IgD-negative memory B cell (primary cell): ENCODE measurements around the gene SPACA7. TPM values are rescaled to one million over a fixed set of nuclear protein-coding genes. Genes with fewer than 3 reads are reported as not detected.

Source experiments
- H3K27ac Mint-ChIP-seq, 3 donors: one replicate each; pipeline ENCODE4 v1.8.0; 2020 to 2022; ENCODE audit warnings: mild to moderate bottlenecking in 3 of 3, mixed read lengths in 3 of 3, moderate library complexity in 1 of 3
- H3K27me3 Mint-ChIP-seq: one replicate; pipeline ENCODE4 v1.8.0; 2021; ENCODE audit warnings: mixed read lengths
- H3K36me3 Mint-ChIP-seq: one replicate; pipeline ENCODE4 v1.8.0; 2020; ENCODE audit warnings: mild to moderate bottlenecking, mixed read lengths
- H3K4me1 Mint-ChIP-seq, 3 donors: one replicate each; pipeline ENCODE4 v1.8.0; 2020 to 2022; ENCODE audit warnings: mixed read lengths in 3 of 3, mild to moderate bottlenecking in 1 of 3
- H3K4me3 Mint-ChIP-seq, 4 donors: one replicate each; pipeline ENCODE4 v1.8.0; 2020 to 2022; ENCODE audit warnings: mild to moderate bottlenecking in 4 of 4, mixed read lengths in 4 of 4, moderate library complexity in 3 of 4
- H3K9me3 Mint-ChIP-seq, 3 donors: one replicate each; pipeline ENCODE4 v1.8.0; 2020 to 2021; ENCODE audit warnings: mixed read lengths in 3 of 3, mild to moderate bottlenecking in 1 of 3
- polyA plus RNA-seq: library from polyadenylated mRNA; unstranded; fragments of 300-500 nt; fragmentation: Illumina TruSeq; gene quantifications from one replicate; pipeline ENCODE4 v1.2.3, GENCODE V29; 2021

SPACA7 gene
- polyA plus RNA-seq, 1 donor from 2014 or later: not detected

DNA sequence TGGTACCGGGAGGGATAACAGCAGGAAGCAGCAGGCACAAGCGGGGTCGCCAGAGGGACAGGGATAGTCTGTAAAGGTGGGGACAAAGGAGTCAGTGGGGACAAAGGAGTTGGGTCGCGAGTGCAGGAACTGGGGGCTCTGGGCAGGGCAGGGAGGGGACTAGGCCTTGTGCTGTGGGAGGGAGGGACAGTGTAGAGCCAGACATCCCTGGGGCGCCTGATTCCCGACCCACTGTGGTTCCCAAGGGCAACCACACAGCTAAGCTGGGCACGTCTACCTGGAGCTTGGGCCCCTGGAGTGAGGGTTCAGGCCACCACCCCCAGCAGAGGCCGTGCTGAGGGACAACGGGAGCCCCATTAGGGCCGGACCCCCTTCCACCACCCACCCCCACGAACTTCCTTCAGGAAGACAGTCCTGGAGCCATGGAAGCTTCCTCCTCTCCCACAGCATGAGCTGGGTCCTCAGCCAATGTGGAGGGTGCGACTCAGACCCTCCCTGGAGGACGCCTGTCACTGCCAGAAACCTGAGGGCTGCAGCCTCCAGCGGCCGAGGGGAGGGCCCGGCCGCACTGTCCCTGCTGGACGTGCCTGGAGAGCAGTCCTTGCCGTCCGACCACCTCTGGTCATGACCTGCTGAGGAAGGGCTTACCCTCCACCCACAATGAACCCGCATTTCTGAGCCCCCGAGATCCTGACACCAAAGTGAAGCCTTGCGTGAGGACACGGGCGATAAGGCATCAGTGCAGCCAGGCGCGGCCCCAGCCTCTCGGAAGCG lies 77.9 kb downstream of the SPACA7 start:
- H3K36me3 Mint-ChIP-seq: no peaks in the 10 kb centered on the region
- H3K27ac Mint-ChIP-seq: no peak overlapping the region
- peaks cover 3 to 5% (median 5%) of the 10 kb centered on the region in 3 donors for H3K9me3 Mint-ChIP-seq
- no peak overlapping the region for H3K4me3 Mint-ChIP-seq
- H3K27me3 Mint-ChIP-seq: peaks cover 4% of the 10 kb centered on the region
- no peaks in the 10 kb centered on the region for H3K4me1 Mint-ChIP-seq

DNA sequence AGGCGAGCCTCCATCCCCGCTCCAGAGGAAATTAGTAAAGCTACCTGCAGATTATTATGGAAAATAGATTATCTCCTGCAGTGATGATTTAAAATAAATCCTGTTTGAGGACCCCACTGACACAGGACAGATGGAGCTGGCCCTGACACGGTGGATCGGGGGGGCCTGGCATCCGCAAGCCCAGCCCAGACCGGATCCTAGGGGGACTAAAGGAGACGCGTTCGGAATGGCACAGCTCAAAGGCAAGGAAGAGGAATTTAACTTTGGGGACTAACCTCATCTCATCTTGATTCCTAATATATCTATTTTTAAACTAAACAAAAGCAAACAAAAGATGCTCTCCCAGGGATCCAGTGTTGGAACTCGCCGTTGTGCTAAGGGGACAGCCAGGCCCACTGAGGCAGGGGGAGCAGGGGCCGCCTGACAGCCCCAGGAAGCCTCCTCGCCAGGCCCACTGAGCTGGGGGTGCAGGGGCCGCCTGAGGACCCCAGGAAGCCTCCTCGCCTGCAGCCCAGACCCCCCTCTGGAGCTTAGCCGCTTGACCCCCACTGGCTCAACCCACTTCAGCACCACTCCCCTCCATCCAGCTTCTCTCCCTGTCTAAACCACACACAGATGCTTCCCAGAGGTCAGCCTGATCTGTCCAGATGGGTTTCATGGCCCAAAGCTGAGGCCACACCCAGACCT lies 78.6 kb downstream of the SPACA7 start:
- peaks cover 6 to 11% (median 10%) of the 10 kb centered on the region in 3 donors for H3K9me3 Mint-ChIP-seq
- no peak overlapping the region for H3K4me3 Mint-ChIP-seq
- H3K36me3 Mint-ChIP-seq: no peaks in the 10 kb centered on the region
- no peak overlapping the region for H3K27ac Mint-ChIP-seq
- H3K4me1 Mint-ChIP-seq: no peaks in the 10 kb centered on the region
- H3K27me3 Mint-ChIP-seq: peaks cover 4% of the 10 kb centered on the region

DNA sequence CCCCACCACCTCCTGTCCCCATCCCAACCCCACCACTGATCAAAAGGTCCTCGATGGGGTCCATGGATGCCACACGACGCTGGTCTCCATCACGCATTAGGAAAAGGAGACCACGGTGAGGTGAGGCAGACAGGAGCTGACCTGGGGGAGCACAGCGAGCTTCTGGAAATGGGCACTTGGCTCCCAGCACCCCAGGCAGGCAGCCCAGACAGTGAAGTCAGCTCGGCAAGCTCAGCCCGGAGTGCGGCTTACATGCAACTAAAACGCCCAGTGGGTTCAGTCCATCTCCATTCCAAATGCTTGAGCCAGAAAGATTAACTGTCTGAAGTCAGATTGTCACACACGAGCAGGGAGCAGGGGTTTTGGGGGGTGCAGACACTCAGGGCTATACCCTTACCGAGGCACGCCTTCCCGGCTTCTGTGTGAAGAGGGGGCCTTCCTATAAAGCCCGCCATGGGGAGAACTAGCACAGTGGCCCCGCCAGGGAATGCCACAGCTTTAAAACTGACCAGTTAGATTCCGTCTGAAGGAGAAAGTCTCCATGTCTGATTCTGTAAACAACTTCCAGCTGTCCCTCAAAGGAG lies 79.4 kb downstream of the SPACA7 start:
- H3K4me3 Mint-ChIP-seq: no peak overlapping the region
- no peak overlapping the region for H3K27ac Mint-ChIP-seq
- no peaks in the 10 kb centered on the region for H3K36me3 Mint-ChIP-seq
- peaks cover 8 to 15% (median 11%) of the 10 kb centered on the region in 3 donors for H3K9me3 Mint-ChIP-seq
- H3K4me1 Mint-ChIP-seq: no peaks in the 10 kb centered on the region
- H3K27me3 Mint-ChIP-seq: peaks cover 6% of the 10 kb centered on the region

DNA sequence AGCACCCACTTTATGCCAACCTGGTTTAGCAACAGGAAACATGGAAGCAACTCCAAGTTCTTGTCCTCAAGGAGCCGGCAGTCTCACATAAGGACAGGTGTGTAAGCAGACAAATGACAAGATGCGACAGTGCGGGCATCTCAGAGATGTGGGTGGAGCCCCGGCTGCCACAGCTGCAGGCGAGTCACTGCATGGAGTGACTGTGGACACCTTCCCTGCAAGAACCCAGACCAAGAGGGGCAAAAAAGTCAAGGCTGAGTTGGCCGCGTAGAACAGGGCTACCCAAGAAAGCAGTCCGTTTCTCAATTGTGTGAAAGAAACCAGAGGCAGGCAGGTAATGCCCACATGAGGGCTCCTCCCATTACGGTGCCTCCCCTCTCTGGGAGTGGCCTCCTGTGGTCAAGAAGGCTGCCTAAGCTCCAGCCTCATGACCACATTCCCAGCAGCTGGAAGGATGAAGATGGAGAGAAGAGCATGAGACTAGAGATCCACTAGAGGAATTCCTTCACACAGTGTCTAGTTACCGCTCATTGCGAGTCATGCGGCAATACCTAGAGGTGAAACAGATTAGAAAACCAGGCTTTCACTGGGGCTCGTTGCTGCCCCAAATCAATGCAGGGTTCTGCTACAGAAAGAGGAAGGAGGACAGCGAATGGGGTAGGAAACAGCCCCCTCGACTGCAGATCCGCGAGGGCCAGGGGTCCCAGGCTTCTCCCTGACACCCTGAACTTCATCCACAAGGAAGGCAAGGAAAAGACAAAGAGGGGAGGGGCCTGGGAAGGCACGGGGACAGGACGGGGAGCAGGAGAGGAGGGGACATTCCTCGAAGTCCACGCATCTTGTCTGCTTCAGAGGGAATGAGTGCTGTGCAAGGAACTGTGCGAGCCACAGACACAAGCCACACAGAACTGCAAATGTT lies 80.2 kb downstream of the SPACA7 start:
- peaks cover 8% of the 10 kb centered on the region for H3K27me3 Mint-ChIP-seq
- no peak overlapping the region for H3K4me3 Mint-ChIP-seq
- H3K9me3 Mint-ChIP-seq: peaks cover 8 to 15% (median 13%) of the 10 kb centered on the region in 3 donors
- H3K27ac Mint-ChIP-seq: no peak overlapping the region
- H3K36me3 Mint-ChIP-seq: no peaks in the 10 kb centered on the region
- no peaks in the 10 kb centered on the region for H3K4me1 Mint-ChIP-seq

DNA sequence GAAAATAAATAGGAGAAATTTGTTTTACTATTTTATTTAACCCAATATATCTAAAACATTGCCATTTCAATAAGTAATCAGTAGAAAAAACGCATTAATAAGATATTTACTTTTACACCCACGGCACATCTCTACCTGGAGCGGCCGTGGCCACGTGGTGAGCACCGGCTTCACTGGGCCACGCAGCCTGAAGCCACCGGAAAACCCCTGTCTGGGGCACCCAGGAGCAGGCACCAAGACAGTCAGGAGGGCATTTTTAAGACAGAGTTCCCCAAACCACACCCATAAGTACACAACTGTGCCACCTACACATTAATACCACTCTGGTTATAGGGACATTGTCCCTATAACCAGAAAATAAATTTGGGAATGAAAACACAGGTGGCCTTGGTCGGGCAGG lies 80.9 kb downstream of the SPACA7 start:
- Mint-ChIP-seq H3K9me3 (peaks cover 8 to 17% (median 13%) of the 10 kb centered on the region in 3 donors), H3K4me3 (no peak overlapping the region), H3K4me1 (no peaks in the 10 kb centered on the region), H3K36me3 (no peaks in the 10 kb centered on the region), H3K27me3 (peaks cover 8% of the 10 kb centered on the region), H3K27ac (peak overlapping the region in 1 of 3 donors; percentile 59)

DNA sequence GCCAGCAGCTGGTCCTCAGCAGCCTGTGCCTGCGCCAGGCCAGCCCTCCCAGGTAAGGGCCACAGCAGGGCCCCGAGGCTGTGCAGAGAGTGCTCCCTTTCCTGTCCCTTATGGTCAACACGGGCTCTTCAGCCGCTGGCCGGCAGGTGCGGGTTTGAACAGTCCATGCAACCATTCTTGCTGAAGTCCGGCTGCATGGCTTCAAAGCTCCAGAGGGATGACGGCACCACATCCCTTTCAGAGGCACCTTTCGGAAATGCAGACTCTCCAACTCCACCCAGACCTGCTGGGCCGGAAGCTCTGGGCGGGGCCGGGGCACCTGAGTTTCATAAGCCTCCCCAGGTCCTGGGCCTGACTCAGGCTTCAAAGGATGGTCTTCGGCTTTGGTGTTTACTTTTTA lies 81.3 kb downstream of the SPACA7 start:
- H3K9me3 Mint-ChIP-seq: peaks cover 8 to 21% (median 15%) of the 10 kb centered on the region in 3 donors
- no peak overlapping the region for H3K4me3 Mint-ChIP-seq
- peaks cover 2% of the 10 kb centered on the region for H3K36me3 Mint-ChIP-seq
- H3K4me1 Mint-ChIP-seq: no peaks in the 10 kb centered on the region
- peaks cover 8% of the 10 kb centered on the region for H3K27me3 Mint-ChIP-seq
- no peak overlapping the region for H3K27ac Mint-ChIP-seq

DNA sequence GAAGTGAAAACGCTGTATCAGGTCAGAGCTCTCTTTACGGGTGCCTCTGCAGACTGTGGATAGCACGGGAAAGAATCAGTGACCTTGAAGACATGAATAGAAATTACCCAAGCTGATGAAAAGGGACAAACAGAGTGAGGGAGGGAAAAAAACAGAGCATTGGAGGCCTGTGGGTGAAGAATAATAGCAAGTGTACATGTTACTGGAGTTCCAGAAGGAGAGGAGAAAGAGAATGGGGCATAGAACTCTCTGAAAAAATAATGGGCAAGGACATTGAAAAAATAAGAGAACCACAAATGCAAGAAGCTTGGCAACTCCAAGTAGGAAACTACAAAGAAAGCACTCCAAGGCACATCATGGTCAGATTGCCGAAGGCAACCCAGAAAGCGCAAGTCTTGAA lies 86.3 kb downstream of the SPACA7 start:
- H3K36me3 Mint-ChIP-seq: peaks cover 4% of the 10 kb centered on the region
- H3K4me3 Mint-ChIP-seq: no peak overlapping the region
- peaks cover 4% of the 10 kb centered on the region for H3K27me3 Mint-ChIP-seq
- H3K4me1 Mint-ChIP-seq: peaks cover 0 to 3% (median 0%) of the 10 kb centered on the region in 3 donors
- no peak overlapping the region for H3K27ac Mint-ChIP-seq
- peaks cover 12 to 26% (median 14%) of the 10 kb centered on the region in 3 donors for H3K9me3 Mint-ChIP-seq

DNA sequence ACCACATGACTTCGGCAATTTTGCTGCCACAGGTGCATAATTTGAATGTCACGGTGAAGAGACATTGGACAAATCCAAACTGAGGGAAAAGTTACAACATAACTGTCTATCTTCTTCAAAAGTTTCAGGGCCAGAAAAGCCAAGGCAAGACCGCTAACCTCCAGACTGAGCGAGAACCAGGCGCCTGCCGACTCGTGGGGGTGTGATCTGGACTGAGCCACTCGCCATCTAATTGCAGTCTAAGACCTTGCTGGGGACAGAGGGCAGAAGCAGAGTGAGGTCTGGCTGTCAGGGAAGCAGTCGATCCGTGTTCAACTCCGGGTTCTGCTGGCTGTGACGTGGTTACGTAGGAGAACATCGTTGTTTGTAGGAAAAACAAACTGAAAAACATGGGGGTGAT lies 88.6 kb downstream of the SPACA7 start:
- H3K27ac Mint-ChIP-seq: no peak overlapping the region
- H3K27me3 Mint-ChIP-seq: peaks cover 4% of the 10 kb centered on the region
- peaks cover 7 to 16% (median 9%) of the 10 kb centered on the region in 3 donors for H3K9me3 Mint-ChIP-seq
- peaks cover 0 to 3% (median 0%) of the 10 kb centered on the region in 3 donors for H3K4me1 Mint-ChIP-seq
- H3K4me3 Mint-ChIP-seq: no peak overlapping the region
- peaks cover 4% of the 10 kb centered on the region for H3K36me3 Mint-ChIP-seq

DNA sequence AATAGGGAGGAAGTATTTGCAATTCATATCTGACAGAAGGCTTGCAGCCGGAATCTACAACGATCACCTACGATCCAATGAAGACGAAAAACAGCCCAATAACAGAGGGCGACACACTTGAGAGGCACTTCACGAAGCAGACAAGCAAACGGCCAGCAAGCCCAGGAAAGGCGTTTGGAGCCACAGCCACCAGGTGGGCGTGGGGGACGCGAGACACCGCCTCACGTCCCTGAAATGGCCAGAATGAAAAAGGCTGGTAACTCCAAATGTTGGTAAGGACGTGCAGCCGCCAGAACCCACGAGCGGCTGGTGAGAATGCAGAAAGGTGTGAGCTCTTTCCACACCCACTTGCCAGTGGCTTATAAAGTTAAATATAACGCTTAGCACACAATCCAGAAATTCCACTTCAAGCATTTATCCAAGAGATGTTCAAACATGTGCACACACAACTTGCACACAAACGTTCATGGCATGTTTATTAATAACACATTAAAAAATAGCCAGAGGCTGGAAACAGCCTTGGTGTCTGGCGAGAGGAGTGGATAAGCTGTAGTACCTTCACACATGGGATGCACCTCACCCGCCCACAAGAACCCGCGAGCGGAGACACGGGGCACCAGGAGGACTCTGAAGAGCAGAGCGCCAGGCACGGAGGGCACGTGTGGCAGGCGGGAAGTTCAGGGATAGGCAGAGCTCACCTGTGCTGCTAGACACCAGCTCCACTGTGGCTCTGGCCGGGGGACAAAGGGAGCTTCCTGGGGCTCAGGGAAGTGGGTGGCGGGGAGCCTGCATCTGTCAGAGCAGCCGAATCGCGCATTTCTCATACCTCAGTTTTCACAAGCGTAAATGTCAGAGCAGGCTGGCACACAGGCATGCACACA lies 89.3 kb downstream of the SPACA7 start:
- no peak overlapping the region for H3K4me3 Mint-ChIP-seq
- H3K9me3 Mint-ChIP-seq: peaks cover 4 to 11% (median 7%) of the 10 kb centered on the region in 3 donors
- no peak overlapping the region for H3K27ac Mint-ChIP-seq
- H3K36me3 Mint-ChIP-seq: peaks cover 4% of the 10 kb centered on the region
- H3K27me3 Mint-ChIP-seq: peaks cover 3% of the 10 kb centered on the region
- H3K4me1 Mint-ChIP-seq: peaks cover 0 to 3% (median 0%) of the 10 kb centered on the region in 3 donors

DNA sequence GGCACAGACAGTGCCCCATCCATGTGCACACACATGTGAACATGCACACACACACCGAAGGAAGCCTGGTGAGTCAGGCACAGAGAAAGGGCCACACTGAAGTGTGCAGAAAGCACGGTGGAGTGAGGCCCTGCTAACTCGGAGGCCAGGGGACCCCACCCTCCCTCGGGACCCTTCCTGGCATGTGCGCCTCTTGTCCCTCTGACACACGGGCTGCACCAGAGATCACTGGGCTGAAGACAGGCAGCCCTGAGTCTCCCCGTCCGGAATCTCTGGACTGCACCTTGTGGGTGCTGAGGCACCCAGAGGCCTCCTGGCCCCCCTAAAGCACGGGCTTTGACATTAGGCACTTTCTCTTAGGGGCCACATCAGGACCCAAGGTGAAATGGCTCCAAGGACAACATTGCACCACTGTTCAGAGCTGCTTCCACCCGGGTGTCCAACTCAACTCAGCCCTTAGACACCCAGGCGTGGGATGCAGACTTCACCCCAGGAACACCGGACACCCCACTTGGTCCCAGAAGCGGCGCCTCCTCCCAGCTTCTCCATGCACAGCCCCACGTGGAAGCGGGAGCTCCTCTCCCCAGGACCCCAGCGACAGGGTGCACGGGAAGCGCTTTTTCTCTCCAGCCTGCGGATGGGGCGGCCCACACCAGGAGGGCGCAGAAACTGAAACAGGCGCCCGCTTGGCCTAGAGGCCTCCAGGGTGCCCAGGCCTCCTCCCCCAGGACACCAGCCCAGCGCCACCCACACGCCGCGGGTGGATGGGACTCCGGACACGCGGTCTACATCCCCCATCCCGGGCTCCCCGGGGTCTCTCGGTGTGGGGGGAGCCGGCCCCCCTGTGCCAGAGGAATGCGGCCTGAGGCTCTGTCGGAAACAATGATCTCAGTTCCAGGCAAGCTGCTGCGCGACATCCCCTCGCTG lies 90.2 kb downstream of the SPACA7 start:
- Mint-ChIP-seq H3K36me3 (peaks cover 4% of the 10 kb centered on the region), H3K4me1 (peaks cover 0 to 3% (median 0%) of the 10 kb centered on the region in 3 donors), H3K4me3 (no peak overlapping the region), H3K9me3 (peaks cover 4 to 11% (median 6%) of the 10 kb centered on the region in 3 donors), H3K27me3 (no peaks in the 10 kb centered on the region), H3K27ac (no peak overlapping the region)

DNA sequence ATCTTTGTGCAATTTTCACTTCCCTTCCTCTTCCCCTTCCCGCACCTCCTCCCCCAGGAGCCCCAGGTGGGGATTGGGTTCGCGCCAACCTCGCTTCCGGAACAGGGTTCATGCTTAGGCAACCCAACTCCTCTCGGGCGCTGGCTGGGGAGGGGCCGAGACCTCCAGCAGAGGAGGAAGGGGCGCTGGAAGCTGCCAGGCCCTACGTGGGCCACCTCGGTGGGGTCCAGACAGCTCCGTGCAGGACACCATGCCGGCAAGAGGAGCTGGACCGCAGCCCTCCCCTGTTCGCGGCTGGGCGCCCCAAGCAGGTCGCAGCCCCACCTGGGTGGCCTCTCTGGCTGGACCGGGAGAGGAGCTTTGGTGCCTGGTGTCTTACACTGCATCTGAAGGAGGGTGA lies 91.1 kb downstream of the SPACA7 start:
- Mint-ChIP-seq H3K36me3 (peaks cover 4% of the 10 kb centered on the region), H3K4me1 (peaks cover 0 to 3% (median 0%) of the 10 kb centered on the region in 3 donors), H3K27ac (no peak overlapping the region), H3K4me3 (peak overlapping the region in 1 of 4 donors; percentile 72), H3K27me3 (no peaks in the 10 kb centered on the region), H3K9me3 (peaks cover 4 to 7% (median 6%) of the 10 kb centered on the region in 3 donors)

DNA sequence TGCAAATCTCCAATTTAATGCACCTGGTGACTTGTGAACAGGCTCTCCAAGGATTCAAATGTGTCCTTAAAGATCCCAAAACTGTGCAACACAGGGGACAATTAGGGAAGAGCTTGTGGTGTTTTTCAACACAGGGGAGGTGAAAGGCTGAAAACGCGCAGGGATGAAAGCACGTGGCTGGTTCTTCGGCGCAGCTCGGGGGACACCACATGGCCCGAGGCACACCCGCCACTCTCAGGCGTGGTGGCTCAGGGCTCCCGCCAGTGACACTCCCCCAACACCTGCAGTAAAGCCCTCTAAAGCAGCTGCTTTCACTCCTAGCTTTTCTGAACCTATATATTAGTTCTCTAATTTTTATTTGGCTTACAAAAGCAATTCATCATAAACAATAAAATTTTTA lies 91.9 kb downstream of the SPACA7 start:
- Mint-ChIP-seq H3K4me3 (no peak overlapping the region), H3K9me3 (peaks cover 3 to 7% (median 3%) of the 10 kb centered on the region in 3 donors), H3K4me1 (peaks cover 0 to 3% (median 0%) of the 10 kb centered on the region in 3 donors), H3K27ac (no peak overlapping the region), H3K36me3 (no peaks in the 10 kb centered on the region), H3K27me3 (no peaks in the 10 kb centered on the region)
